Adrenal gland (tissue), 5 donors: ENCODE results near the gene FOXN3.

Experiments used
- CTCF ChIP-seq, 6 experiments: fragments of 450-650 bp in 4 of 6; fragments of 200-600 bp in 2 of 6; sonication (generic) in 1 of 6; IDR thresholded peaks; 1 replicate in 5 of 6; 2 replicates in 1 of 6; pipeline versions ENCODE4 v1.5.1 to v1.8.0; 2016 to 2021; ENCODE audit warnings: antibody characterized with exemption in 6 of 6, mild to moderate bottlenecking in 2 of 6, moderate library complexity in 1 of 6
- POLR2A ChIP-seq, 2 donors: fragments of 450-650 bp; IDR thresholded peaks; one replicate each; pipeline ENCODE4 v1.6.1; 2017; ENCODE audit warnings: antibody characterized with exemption in 2 of 2, mild to moderate bottlenecking in 2 of 2, moderate library complexity in 1 of 2
- donor health status: DM: no; HTN: no; CAD: no.

- TF ChIP-seq POLR2A (IDR thresholded peaks at IDR 0.05) (no peak), CTCF (IDR thresholded peaks at IDR 0.05) (no peak)
These were observed 8.9 kb upstream of the FOXN3 start for GRCh38 chr14:89425931-89426330.
